GM10266 (cell line): Measurements from ENCODE around the gene ADGRG1.

Source experiments
- DNase-seq: peaks from one replicate; pipeline ENCODE4 v3.0.0; 2012; ENCODE audit errors: extremely low spot score
- CTCF ChIP-seq: IDR thresholded peaks from 2 replicates; pipeline ENCODE4 v1.5.1; 2012; ENCODE audit warnings: mild to moderate bottlenecking, low read depth; ENCODE audit not compliant: control insufficient read depth, insufficient read depth; ENCODE audit errors: missing control alignments

ADGRG1 gene

GRCh38 chr16:57611706-57612105 lies 16.7 kb upstream of the ADGRG1 start:
- no peak for DNase-seq
- TF ChIP-seq CTCF: no peak

GRCh38 chr16:57612494-57612893 lies 15.9 kb upstream of the ADGRG1 start:
- no peak for TF ChIP-seq CTCF
- no peak for DNase-seq

DNA sequence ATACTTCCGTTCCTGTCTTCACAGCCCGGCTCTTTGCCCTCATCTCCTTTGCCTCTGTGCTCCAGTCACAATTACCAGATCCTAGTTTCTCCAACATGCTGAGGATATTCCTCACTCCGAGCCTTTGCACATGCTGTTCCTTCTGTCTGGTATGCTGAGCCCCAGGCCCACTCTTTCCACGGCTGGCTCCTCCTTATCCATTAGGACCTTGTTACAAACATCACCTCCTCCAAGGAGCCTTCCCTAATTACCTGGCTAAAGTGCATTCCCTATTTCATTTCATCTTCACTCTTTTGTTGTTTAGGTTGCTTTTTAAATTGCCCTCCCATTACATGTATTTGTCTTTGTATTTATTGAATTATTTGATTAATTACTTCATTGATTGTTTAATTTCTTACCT lies 14.9 kb upstream of the ADGRG1 start:
- TF ChIP-seq CTCF: no peak

DNA sequence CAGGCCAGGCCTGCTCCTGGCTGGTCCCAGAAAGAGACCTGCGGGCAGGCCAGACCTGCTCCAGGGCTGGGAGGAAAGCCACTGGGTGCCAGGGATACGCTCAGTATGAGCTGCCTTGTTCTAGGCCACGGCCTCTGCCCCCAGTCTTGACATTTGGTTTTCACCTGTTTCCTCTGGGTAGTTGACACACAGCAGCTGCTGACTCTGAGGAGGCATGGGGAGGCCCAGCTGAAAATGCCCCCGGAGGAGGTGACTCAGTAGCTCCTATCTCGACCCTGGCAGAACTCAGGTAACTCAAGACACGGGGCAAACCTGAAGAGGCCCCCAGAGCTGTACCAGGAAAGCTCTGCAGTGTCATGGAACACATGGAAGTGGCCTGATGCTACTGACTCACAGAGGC lies 13.9 kb upstream of the ADGRG1 start:
- no peak for TF ChIP-seq CTCF
- DNase-seq: no peak

More for the DNA sequence above, 14.9 kb upstream of the ADGRG1 start:
- no peak for DNase-seq

- no peak for TF ChIP-seq CTCF
- no peak for DNase-seq
These were observed 13.5 kb upstream of the ADGRG1 start for GRCh38 chr16:57614944-57615343.

- DNase-seq: no peak
- TF ChIP-seq CTCF: no peak
These were observed 12.6 kb upstream of the ADGRG1 start for GRCh38 chr16:57615813-57616212.

- TF ChIP-seq CTCF: no peak
- no peak for DNase-seq
These were observed 12.2 kb upstream of the ADGRG1 start for GRCh38 chr16:57616241-57616640.
